GM12878 (cell line): ENCODE results near the gene GBP2. TPM values are rescaled to one million over a fixed set of nuclear protein-coding genes. Genes with fewer than 3 reads are reported as not detected.

ENCODE experiments used
- ATAC-seq: fragments of 200-7000 bp; cut with Tn5 transposase; 3 replicates; pipeline ENCODE4 v1.9.1; 2020; ENCODE audit warnings: mild to moderate bottlenecking, moderate library complexity
- BruUV-seq: library from RNA; stranded (reverse); fragments of 400-500 nt; replicated peaks from 2 replicates; lab custom pipeline; 2021; lab: Mats Ljungman, UMichigan
- CTCF ChIA-PET: fragments of 300-600 bp; sonication (Branson Sonifier 250); formaldehyde crosslinking; extraction: SDS; loops from one replicate; lab custom pipeline; 2021; ENCODE audit warnings: inconsistent platforms; lab: Yijun Ruan, JAX
- POLR2A ChIA-PET: fragments of 350-600 bp; formaldehyde crosslinking; extraction: SDS; loops from one replicate; lab custom pipeline; 2021; ENCODE audit warnings: inconsistent platforms; lab: Charles Lee
- RAD21 ChIA-PET: fragments of 300-600 bp; sonication (Branson Sonifier 250); formaldehyde crosslinking; loops from one replicate; lab custom pipeline; 2023; ENCODE audit warnings: antibody characterized with exemption; ENCODE audit not compliant: unreplicated experiment; lab: Charles Lee
- SMC1A ChIA-PET: fragments of 300-600 bp; sonication (Branson Sonifier 250); formaldehyde crosslinking; loops from one replicate; lab custom pipeline; 2023; ENCODE audit not compliant: unreplicated experiment, uncharacterized antibody; lab: Charles Lee
- DNase-seq: peaks from one replicate; pipeline ENCODE4 v3.0.0-alpha.2; 2011; ENCODE audit warnings: low read depth, low spot score
- FAIRE-seq: peaks from 3 replicates; lab custom pipeline; 2011; peaks lifted over from hg19 to GRCh38; lab: Jason Lieb, UNC
- H2AFZ ChIP-seq: 2 replicates; pipeline ENCODE4 v1.6.0; 2011; ENCODE audit warnings: low read depth, low read length, control low read depth; ENCODE audit not compliant: control insufficient read depth
- H3K27ac ChIP-seq: 2 replicates; pipeline ENCODE4 v1.5.1; 2011; ENCODE audit warnings: control low read depth; ENCODE audit not compliant: control insufficient read depth, insufficient read depth
- H3K27me3 ChIP-seq, 2 experiments: replicated peaks in 1 of 2; 2 replicates each; pipeline versions ENCODE4 v1.6.0 to v1.6.1; 2011; ENCODE audit warnings: low read length in 1 of 2; ENCODE audit not compliant: control insufficient read depth in 2 of 2, insufficient read depth in 2 of 2
- H3K36me3 ChIP-seq, 2 experiments: 2 replicates each; pipeline ENCODE4 v1.5.1; 2011; ENCODE audit warnings: low read length in 1 of 2; ENCODE audit not compliant: control insufficient read depth in 2 of 2, insufficient read depth in 2 of 2
- H3K4me1 ChIP-seq: 2 replicates; pipeline ENCODE4 v1.6.1; 2011; ENCODE audit warnings: mild to moderate bottlenecking, low read length, moderate library complexity, mixed read lengths; ENCODE audit not compliant: control insufficient read depth, insufficient read depth
- H3K4me2 ChIP-seq: 2 replicates; pipeline ENCODE4 v1.6.0; 2011; ENCODE audit warnings: control low read depth; ENCODE audit not compliant: control insufficient read depth, insufficient read depth
- H3K4me3 ChIP-seq: fragments of 200-600 bp; sonication (generic); 2 replicates; pipeline ENCODE4 v1.5.1; 2016
- H3K79me2 ChIP-seq: 2 replicates; pipeline ENCODE4 v1.6.0; 2011; ENCODE audit warnings: low read length; ENCODE audit not compliant: control insufficient read depth, insufficient read depth
- H3K9ac ChIP-seq: 2 replicates; pipeline ENCODE4 v1.8.0; 2011; ENCODE audit warnings: low read length, control low read depth, mixed read lengths; ENCODE audit not compliant: control insufficient read depth, insufficient read depth
- H3K9me3 ChIP-seq: replicated peaks from 3 replicates; pipeline ENCODE4 v1.5.1; 2011; ENCODE audit warnings: mild to moderate bottlenecking, low read length; ENCODE audit not compliant: control insufficient read depth, insufficient read depth
- H4K20me1 ChIP-seq: 2 replicates; pipeline ENCODE4 v1.6.0; 2011; ENCODE audit not compliant: control insufficient read depth, insufficient read depth
- BMI1 ChIP-seq: fragments of 450-650 bp; IDR thresholded peaks from 2 replicates; pipeline ENCODE4 v1.6.1; 2016; ENCODE audit warnings: mild to moderate bottlenecking, moderate library complexity, borderline replicate concordance
- BRCA1 ChIP-seq: IDR thresholded peaks from 2 replicates; pipeline ENCODE4 v1.6.1; 2011; ENCODE audit warnings: low read depth, low read length, improper control_type of control experiment
- CBX3 ChIP-seq: fragments of 200-600 bp; sonication (generic); IDR thresholded peaks from 2 replicates; pipeline ENCODE4 v1.6.1; 2016; ENCODE audit warnings: low read depth, borderline replicate concordance
- EP300 ChIP-seq, 2 experiments: fragments of 150-350 bp in 1 of 2; IDR thresholded peaks; 2 replicates each; pipeline ENCODE4 v1.6.1; 2011 to 2012; ENCODE audit warnings: low read depth in 2 of 2, low read length in 2 of 2, borderline replicate concordance in 1 of 2, improper control_type of control experiment in 1 of 2, inconsistent platforms in 1 of 2; ENCODE audit not compliant: control insufficient read depth in 1 of 2
- ESRRA ChIP-seq: IDR thresholded peaks from 2 replicates; pipeline ENCODE4 v1.6.1; 2012; ENCODE audit warnings: mild to moderate bottlenecking, low read length, improper control_type of control experiment
- MTA3 ChIP-seq: IDR thresholded peaks from 2 replicates; pipeline ENCODE4 v1.6.1; 2012; ENCODE audit warnings: low read length, inconsistent platforms, borderline replicate concordance
- SUZ12 ChIP-seq: fragments of 200-600 bp; sonication (generic); IDR thresholded peaks from one replicate; pipeline ENCODE4 v1.6.1; 2018; ENCODE audit warnings: antibody characterized with exemption, mild to moderate bottlenecking; ENCODE audit not compliant: unreplicated experiment
- TCF7 ChIP-seq: IDR thresholded peaks from 2 replicates; pipeline ENCODE4 v1.6.1; 2014; ENCODE audit warnings: antibody characterized with exemption, borderline replicate concordance
- WGBS: methylation state at CpG from one replicate; pipeline ENCODE4 v1.1.6; 2016; ENCODE audit warnings: low lambda C conversion rate; ENCODE audit not compliant: insufficient replicate concordance, insufficient coverage; ENCODE audit errors: missing lambda C conversion rate; 5-methylcytosine and 5-hydroxymethylcytosine counted together
- in situ Hi-C: fragments of 300-500 bp; cut with MboI; formaldehyde crosslinking; loops from 9 replicates; pipeline ENCODE4 v1.14.3; 2018; ENCODE audit warnings: mixed read lengths
- intact Hi-C: fragments of 100-400 bp; cut with micrococcal nuclease; formaldehyde crosslinking; loops from one replicate; pipeline ENCODE4 v1.14.2; 2022; ENCODE audit not compliant: unreplicated experiment
- polyA plus RNA-seq, 11 experiments: library from polyadenylated mRNA; depleted of rRNA in 4 of 11; unstranded in 6 of 11; stranded (reverse) in 5 of 11; fragments of >200 nt; fragmentation: Nextera tagmentation in 4 of 11; fragmentation: Illumina TruSeq in 1 of 11; extraction: Ambion mirVana in 4 of 11; extraction: Trizol in 1 of 11; gene quantifications; 1 replicate in 1 of 11; 2 replicates in 10 of 11; pipeline versions ENCODE4 v1.2.1 to v1.2.3, GENCODE V29; 2011 to 2016; ENCODE audit warnings: inconsistent platforms in 2 of 11, missing spikeins in 2 of 11, low read depth in 1 of 11
- total RNA-seq, 4 experiments: library from RNA; depleted of rRNA in 3 of 4; stranded (reverse); fragments of >200 nt in 3 of 4; fragmentation: Illumina TruSeq in 1 of 4; extraction: Trizol in 1 of 4; gene quantifications; 2 replicates each; pipeline versions ENCODE4 v1.2.1 to v1.2.3, GENCODE V29; 2013 to 2021
- TF ChIP-seq, protein P1 (sequence below): fragments of 150-350 bp; IDR thresholded peaks from 2 replicates; pipeline ENCODE4 v1.6.1; 2016; ENCODE audit warnings: low read depth, low read length
- TF ChIP-seq, protein P2 (sequence below): fragments of 450-650 bp; conservative IDR thresholded peaks from 2 replicates; pipeline ENCODE4 v1.6.1; 2017; ENCODE audit warnings: mild to moderate bottlenecking, moderate library complexity

GBP2 gene
- total and polyA plus RNA-seq, 10 of the 15 experiments (the other 5 are each of a cell fraction or from before 2014, with no cell fraction given), result 1.6 to 5.9 (median 3.2) TPM

DNA sequence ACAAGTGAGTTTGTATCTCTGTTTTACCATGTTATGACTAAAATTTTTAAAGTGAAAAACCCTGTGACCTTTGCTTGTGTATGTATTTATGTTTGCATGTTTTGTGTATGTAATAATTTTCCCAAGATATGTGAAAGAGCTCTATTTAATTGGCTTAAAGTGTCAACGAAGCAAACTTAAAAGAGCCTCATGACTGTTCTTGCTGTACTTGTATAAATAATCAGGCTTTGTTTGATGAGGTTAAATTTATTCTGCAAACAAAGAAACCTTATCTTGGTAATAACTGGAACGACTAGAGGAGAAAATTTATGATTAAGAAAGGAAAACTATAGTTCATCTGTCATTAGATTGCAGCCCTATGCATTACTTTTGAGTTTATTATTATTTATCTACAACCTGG, 43.3 kb upstream of the GBP2 start:
- Histone ChIP-seq H3K79me2 (no peaks in the 10 kb centered on the region), H3K36me3 (no peaks in the 10 kb centered on the region)
- intact Hi-C loops, result no loop called here
- POLR2A ChIA-PET, result no interaction called here
- TF ChIP-seq CBX3 (no peak), BMI1 (no peak), BRCA1 (no peak)
- TF ChIP-seq, all 136 proteins: peak for 0
- ChIA-PET RAD21 (no interaction called here), SMC1A (interaction anchor here (0.8 to 1.3 kb wide), 3 partner anchors 20 to 111 kb away, joined by 3 read pairs; no protein-coding TSS in a partner anchor), CTCF (interaction anchor here (0.9 kb wide), 1 partner anchor 16 kb away, joined by 3 read pairs; no protein-coding TSS in a partner anchor)
- no peaks in the 10 kb centered on the region for H3K4me1 ChIP-seq
- no peak for ATAC-seq
- DNase-seq, result no peak
- in situ Hi-C loops, result no loop called here
- H4K20me1 ChIP-seq, result no peaks in the 10 kb centered on the region
- no TSS peak for BruUV-seq
- 72% methylated on average over 2 of the region's 2 CpGs for WGBS
- no peak for FAIRE-seq
- H3K27me3 ChIP-seq, result no peaks in the 10 kb centered on the region
- H2AFZ ChIP-seq, result no peak overlapping the region
- H3K4me2 ChIP-seq, result no peak overlapping the region
- H3K27ac ChIP-seq, result no peak overlapping the region
- no peak overlapping the region for H3K4me3 ChIP-seq
- no peak overlapping the region for H3K9ac ChIP-seq
- H3K9me3 ChIP-seq, result no peaks in the 10 kb centered on the region

DNA sequence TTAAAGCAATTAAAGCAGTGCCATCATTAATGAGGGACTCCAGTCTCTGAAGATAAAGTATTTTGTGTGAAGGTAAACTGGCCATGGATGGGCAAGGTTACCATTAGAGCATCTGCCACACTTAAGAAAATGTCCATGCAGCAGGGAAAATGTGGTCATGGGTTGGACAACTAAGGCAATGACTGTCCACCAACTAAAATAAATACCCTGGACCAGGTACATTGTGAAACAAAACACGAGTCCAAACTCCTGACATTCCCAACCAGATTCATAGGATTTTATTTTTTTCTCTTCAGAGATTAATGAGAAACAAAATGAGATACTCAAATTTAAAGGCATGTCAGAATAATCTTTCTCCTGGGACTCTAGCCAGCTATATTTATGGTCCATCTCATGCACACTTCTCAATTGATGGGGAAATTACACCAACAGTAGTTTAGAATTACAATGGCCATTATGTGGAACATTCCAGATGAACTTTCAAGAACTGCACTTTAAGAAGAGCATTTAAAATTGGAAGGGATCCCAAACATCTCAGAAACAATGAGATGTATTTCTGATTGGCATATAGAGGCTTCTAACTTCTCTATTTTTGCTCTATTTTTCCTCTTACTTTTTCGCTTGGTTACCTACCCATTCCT, 41.8 kb upstream of the GBP2 start:
- H3K4me2 ChIP-seq, result no peak overlapping the region
- no peaks in the 10 kb centered on the region for H4K20me1 ChIP-seq
- BruUV-seq, result no TSS peak
- DNase-seq (no peak), ATAC-seq (no peak), FAIRE-seq (no peak)
- intact Hi-C loops (no loop called here), in situ Hi-C loops (no loop called here)
- RAD21 ChIA-PET, result no interaction called here
- POLR2A ChIA-PET, result no interaction called here
- H3K36me3 ChIP-seq, result no peaks in the 10 kb centered on the region
- no peaks in the 10 kb centered on the region for H3K4me1 ChIP-seq
- SMC1A ChIA-PET, result no interaction called here
- H2AFZ ChIP-seq, result no peak overlapping the region
- no peaks in the 10 kb centered on the region for H3K79me2 ChIP-seq
- no peak overlapping the region for H3K27ac ChIP-seq
- 32% methylated on average over 2 of the region's 2 CpGs for whole genome bisulfite sequencing
- no peak overlapping the region for H3K9ac ChIP-seq
- H3K9me3 ChIP-seq, result no peaks in the 10 kb centered on the region
- H3K4me3 ChIP-seq, result no peak overlapping the region
- CTCF ChIA-PET, result no interaction called here
- no peaks in the 10 kb centered on the region for H3K27me3 ChIP-seq
- no peak for TF ChIP-seq MTA3
- TF ChIP-seq BRCA1, result no peak
- TF ChIP-seq EP300 (IDR thresholded peaks at IDR 0.05; ENCODE audit: borderline replicate concordance in 1 of 2, control insufficient read depth in 1 of 2, low read depth in 2 of 2, low read length in 2 of 2), result no peak
- TF ChIP-seq, protein P1, sequence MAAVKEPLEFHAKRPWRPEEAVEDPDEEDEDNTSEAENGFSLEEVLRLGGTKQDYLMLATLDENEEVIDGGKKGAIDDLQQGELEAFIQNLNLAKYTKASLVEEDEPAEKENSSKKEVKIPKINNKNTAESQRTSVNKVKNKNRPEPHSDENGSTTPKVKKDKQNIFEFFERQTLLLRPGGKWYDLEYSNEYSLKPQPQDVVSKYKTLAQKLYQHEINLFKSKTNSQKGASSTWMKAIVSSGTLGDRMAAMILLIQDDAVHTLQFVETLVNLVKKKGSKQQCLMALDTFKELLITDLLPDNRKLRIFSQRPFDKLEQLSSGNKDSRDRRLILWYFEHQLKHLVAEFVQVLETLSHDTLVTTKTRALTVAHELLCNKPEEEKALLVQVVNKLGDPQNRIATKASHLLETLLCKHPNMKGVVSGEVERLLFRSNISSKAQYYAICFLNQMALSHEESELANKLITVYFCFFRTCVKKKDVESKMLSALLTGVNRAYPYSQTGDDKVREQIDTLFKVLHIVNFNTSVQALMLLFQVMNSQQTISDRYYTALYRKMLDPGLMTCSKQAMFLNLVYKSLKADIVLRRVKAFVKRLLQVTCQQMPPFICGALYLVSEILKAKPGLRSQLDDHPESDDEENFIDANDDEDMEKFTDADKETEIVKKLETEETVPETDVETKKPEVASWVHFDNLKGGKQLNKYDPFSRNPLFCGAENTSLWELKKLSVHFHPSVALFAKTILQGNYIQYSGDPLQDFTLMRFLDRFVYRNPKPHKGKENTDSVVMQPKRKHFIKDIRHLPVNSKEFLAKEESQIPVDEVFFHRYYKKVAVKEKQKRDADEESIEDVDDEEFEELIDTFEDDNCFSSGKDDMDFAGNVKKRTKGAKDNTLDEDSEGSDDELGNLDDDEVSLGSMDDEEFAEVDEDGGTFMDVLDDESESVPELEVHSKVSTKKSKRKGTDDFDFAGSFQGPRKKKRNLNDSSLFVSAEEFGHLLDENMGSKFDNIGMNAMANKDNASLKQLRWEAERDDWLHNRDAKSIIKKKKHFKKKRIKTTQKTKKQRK, result no peak
- TF ChIP-seq, protein P2, sequence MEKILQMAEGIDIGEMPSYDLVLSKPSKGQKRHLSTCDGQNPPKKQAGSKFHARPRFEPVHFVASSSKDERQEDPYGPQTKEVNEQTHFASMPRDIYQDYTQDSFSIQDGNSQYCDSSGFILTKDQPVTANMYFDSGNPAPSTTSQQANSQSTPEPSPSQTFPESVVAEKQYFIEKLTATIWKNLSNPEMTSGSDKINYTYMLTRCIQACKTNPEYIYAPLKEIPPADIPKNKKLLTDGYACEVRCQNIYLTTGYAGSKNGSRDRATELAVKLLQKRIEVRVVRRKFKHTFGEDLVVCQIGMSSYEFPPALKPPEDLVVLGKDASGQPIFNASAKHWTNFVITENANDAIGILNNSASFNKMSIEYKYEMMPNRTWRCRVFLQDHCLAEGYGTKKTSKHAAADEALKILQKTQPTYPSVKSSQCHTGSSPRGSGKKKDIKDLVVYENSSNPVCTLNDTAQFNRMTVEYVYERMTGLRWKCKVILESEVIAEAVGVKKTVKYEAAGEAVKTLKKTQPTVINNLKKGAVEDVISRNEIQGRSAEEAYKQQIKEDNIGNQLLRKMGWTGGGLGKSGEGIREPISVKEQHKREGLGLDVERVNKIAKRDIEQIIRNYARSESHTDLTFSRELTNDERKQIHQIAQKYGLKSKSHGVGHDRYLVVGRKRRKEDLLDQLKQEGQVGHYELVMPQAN, result no peak
- no peak for TF ChIP-seq TCF7
- TF ChIP-seq ESRRA, result no peak
- TF ChIP-seq SUZ12, result no peak
